CD4-positive, alpha-beta T cell treated with Interleukin-2 at 100 ng/mL for 4 hours (primary cell): ENCODE measurements around the gene TBX1.

Source experiments
- DNase-seq: peaks from one replicate; pipeline ENCODE4 v3.0.0-alpha.2; 2020; ENCODE audit warnings: low spot score

TBX1 gene

DNA sequence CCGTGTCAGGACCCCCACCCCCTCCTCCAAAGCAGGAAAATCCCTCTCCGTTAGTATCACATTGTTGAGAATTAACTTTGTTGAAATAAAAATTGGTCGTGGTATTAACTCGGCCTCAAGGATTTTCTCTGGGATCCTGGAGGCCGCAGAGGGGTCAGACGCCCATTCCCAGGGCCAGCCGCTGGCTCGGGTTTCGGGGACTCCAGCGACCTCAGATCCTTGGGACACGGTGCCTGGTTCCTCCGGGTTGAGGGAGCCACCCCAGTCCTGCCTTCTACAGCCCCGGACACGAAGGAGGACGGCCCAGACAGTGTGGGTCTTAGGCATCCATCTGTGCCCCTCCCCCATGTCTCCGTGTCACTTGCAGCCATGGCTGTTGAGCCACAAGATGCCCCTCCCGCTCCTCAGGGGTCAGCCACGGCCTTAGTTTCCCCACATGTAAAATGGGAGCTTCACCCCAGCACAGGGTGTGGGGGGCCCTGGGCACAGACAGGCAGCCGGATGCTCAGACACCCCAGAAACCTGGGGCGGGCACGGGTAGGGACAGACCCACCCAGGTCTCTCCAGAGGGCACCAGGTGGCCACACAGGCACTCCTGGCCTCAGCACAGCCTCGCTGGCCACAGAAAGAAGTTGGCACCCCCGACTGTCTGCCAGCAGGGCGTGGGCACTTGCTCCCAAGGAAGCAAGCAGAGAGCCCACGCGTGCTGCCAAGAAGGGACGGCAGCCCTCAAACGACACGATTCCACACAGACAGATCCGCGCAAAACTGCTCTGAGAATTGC lies 21.7 kb upstream of the TBX1 start:
- no peak for DNase-seq

DNA sequence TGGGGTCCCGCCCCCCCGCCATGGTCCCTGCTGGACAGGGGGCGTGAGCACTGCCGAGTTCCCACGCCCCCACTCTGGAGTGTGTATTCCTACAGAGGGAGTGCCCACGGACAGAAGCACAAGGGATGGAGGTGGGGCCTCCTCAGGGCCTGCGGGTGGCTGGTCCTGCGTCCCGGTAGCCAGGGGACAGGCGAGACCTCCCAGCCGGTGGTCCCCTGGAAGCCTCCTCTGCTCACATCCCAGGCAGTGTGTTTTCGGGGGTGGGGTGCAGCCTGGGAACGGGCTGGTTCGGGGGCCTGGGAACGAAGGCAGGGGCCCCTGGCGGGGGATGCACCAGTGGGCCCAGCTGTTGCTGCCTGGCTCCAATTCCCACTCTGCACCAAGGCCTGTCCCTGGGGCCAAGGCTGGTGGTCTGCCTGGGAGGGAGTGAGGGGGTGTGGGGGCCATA lies 21.1 kb upstream of the TBX1 start:
- no peak for DNase-seq

DNA sequence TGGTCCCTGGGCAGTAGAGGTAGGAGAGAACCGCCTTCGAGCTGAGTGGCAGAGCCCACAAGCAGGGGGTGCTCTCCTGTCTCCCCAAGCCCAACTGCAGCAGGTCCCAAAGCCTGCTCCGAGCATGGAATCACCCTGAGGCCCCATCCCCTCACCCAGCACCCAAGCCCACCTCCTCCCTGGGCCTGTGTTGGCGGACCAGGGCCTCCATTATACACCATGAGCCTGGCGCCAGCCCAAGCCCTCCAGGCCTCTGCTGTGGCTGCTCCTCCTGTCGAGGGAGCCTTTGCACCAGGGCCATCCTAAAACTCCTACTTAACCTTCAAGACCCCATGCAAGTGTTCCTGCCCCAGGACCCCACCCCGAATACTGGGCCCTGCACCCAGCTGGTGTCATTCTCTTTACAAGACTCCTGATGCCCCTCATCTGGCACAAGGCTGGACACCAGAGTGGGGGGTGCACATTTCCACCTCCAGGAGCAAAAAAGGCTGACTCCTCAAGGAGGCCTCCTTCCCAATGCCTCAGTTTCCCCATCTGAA lies 20.6 kb upstream of the TBX1 start:
- no peak for DNase-seq

DNA sequence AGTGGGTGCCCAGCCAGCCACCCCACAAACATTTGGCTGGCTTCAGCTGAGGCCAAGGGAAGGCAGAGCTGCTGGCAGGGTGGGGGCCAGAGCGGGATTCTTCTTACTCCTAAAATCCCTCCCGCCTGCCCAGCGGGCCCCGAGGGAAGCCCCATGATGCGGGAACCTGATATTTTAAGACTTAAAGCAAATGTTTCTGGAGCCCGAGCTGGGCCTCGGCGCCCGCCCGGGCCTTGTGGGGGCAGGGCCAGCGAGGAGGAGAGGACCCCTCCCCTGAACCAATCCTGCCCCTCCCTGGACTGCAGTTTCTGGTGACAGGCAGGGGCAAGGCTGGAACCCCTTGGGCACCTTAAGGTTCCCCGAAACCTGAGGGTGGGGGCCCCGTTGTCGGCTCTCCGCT lies 20.0 kb upstream of the TBX1 start:
- no peak for DNase-seq

DNA sequence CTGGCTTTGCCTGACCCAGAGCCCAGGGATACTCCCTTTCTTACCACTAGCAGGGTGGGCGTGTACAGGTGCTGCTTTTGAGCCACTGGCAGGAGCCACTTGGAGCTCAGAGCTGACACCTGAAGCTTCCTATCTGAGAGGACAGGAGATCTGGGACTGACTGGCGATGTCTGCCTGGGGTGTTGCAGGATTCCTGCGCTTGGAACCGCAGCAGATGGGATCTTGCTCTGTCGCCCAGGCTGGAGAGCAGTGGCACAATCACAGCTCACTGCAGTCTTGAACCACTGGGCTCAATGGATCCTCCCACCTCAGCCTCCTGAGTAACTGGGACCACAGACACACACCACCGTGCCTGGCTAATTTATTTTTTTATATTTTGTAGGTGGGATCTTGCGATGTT lies 19.5 kb upstream of the TBX1 start:
- no peak for DNase-seq

DNA sequence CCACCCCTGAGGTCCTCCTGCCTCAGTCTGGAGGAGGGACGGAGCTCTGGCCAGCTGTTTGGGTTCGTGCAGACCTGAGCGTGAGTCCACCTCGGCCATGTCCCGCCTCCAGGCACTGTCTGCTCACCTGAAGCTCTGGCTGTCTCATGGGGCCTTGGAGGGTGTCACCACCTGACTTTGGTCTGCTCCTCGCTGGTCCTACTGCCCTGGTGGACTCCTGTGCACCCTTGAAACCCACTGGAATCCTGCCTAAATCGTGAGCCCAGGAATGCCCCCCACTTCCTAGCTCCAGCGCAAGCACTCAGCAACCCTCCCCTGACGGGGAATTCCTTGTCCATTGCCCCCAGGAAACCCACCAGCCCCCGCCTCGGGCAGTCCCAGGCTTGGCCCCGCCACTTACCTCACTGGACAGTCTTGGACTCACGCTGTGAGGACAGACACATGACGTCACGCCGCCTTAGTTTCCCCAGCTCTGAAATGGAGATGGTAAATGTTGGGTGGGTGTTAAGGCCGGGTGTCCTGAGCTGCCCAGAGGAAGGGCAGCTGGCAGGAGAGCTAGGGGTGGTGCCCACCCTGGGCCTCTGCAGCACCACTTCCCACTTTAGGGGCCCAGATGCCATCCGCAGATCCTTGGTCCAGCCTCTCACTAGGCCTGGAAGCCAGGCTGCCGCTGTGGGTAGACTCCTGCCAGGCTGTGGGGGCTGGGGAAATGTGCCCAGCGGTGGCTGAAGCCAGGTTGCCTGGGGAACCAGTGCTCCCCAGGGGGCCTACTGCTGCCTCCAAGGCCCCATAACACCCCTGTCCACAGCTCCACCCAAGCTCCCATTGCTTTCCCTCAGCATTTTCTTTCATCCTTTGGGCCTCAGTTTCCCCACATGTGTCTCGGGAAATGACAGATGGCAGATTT lies 18.2 kb upstream of the TBX1 start:
- no peak for DNase-seq

DNA sequence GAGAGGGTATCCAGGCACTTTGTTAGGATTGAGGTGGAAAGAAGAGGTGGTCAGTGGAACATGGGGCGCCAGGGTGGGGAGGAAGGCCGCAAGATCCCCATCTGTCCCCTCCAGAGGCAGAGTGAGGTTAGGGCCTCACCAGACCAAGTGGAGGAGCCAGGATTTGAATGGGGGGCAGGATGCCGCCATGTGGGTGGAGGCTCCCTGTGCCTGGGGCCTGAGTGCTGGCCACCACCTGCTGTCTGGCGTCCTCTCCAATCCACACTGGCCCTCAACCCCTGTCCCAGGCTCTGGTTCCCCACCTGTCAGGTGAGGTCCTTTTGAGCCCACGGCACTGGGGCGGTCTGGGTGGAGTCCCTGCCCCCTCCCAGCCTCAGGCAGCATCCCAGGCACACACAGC lies 17.5 kb upstream of the TBX1 start:
- DNase-seq: no peak

DNA sequence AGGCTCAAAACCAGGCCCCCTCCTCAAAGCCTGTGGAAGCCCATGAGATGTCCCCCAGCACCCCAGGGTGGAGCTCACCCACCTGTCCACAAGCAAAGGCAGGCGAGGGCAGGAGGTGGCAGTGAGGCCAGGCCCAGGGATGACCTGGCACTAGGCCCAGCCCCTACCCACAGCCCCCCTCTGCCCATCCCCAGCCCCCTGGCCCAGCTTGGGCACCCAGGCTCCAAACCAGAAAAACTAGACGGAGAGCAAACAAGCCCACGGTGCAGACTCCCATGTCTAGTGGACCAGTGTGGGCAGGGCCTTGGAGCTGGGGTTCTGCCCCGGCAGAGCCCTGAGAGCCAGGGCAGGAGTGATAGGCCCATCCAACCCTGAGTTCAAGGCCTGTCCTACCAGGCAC lies 16.9 kb upstream of the TBX1 start:
- DNase-seq: no peak

DNA sequence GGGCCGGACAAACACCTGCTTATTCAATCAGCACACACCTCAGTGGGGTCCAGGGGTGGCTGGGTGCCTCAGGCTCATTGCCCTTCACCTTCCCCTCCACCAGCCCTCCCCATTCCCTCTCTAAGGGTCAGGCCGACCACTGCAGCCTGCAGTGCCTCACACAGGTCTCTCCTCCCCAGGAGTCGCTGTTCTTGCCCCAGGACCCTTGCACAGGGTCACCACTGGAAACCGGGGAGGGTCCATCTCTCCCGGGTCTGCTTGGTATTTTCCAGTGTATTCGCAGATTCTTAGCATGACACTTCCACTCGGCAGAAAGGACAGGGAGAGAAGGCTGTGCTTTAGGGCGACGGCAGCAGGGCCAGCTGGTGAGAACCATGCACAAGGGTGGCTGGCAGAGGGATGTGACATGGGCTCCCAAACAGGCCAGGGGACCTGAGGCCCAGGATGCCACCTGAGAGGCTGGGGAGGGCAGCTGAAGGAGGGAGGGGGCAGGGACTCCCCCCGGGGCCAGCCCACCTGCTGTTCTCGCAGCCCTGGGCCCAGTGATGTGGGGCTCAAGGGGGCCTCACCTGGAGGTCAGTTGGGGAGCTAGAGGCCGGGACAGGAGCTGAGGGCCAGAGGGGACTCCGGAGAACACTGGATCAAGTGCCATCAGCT lies 16.1 kb upstream of the TBX1 start:
- DNase-seq: no peak

DNA sequence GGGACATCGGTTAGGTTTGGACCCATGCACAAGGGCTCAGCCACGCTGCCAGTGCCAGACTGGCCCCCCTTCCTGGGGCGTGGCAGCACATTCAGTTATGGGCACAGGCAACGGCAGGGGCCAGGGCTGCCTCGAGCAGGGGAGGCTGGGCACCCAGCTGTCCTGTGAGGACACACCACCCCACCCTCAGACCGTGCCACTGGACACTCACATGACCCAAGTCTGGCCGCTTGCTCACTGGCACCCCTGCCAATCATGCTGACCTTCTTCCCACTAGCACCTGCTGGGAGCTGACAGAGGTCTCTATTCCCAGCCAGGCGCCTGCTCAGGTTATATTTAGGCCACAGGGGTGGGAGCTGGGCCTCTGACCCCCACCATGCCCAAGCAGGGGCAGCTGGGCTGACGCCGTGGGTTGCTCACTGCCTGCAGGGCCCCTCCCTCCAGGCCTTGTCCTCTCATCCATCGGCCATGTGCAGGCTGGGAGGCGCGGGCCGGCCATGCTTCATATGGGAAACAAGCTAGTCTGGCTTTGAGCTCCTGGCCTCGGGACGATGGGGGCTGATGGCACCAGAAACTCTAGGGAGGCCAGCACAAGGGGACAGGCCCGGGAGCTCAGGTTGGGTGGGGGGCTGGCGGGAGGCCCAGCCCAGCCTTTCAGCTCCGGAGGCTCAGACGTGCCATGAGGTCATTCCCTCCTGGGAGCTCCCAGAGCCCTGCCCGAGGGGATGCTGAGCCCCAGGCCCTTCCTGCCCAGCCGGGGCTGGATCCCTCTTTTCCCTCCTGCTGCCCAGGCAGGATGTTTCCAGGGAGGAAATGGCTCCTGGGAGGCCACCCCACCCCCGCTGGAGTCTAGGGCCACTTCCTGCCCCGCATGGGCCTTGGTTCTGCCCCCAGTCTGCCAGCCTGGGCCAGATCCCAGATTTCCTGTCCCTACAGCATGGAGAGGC lies 15.2 kb upstream of the TBX1 start:
- no peak for DNase-seq

DNA sequence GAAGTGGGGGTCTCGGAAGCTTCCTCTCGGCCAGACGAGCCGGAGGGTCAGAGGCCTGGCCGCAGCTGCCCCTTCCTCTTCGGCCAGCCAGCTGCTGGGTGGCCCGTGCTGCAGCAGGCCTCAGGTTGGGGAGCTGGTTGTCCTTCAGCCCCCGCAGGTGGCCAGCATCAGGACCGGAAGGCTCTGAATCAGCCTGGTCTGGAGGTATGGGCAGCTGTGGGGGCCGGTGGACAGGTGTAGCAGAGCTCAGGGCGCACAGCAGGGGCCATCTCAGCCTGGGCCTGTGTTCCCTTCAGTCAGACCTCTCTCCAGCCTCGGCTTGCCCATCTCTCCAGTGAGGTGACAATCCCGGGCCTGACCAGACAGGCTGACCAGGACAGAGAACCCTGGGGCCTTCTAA lies 13.9 kb upstream of the TBX1 start:
- DNase-seq: no peak

DNA sequence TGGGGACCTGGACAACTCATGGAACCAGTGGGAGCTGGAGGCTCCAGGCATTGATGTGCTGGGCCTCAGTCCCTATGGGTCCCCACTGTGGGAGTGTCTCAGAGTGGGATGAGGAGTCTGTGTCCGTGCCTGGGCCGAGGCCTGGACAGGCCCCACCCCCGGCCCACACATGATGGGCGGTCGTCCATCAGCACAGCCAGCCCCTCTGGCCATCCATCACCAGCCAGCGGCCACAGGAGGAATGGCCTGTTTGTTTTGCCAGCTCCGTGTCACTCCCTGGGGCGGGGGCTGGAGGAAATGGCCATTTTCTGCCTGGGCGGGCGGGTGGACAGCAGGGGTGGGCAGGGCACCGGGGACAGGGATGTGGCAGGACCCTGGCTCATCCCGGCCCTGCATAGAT lies 13.0 kb upstream of the TBX1 start:
- DNase-seq: no peak

DNA sequence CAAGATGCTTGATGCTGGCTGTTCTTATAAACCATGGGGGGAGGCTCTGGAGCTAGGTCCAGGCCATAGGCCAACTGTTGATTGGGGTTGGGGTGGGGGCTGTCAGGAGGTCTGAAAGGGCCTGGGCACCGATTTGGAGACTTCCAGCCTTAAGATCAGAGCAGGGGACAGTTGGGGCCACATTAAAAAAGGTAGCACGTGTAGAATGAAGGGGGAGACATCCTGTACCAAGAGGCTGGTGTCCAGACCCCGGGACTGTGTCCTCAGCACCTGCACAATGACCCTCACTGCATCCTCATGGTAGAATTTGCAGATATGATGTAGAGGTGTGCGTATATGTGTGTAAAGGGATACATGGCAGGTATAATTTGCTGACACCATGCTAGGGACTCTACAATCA lies 12.4 kb upstream of the TBX1 start:
- DNase-seq: no peak

DNA sequence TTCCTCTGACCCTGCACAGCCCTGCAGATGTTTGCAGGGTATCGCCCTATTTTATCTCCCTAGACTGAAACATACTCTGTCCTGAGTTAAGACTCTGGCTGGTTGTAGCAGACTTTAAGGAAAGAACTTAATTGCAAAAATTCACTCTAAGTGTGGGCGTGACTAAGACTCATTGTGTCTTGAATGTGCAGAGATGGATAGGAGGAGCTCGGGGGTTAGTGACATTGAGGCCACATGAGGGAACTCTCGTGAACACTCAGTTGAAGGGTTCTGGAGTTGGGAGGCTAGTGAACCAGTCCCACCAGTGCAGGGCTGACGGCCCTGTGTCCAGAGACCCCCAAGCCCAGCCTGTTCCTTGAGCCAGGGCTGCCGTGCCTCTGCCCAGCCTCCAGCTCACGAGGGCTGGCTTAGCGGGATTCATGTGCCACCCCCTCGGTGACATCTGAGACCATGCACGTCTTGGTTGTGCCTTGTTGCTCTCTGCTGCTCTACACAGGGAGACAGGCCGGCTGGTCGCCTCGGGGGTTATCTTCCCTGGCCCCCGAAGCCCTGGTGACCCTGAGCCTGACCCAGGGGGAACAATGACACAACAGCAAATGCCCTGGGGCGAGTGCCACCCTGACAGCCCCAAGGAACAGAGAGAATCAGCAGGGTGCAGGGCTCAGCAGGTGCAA lies 11.4 kb upstream of the TBX1 start:
- DNase-seq: no peak

DNA sequence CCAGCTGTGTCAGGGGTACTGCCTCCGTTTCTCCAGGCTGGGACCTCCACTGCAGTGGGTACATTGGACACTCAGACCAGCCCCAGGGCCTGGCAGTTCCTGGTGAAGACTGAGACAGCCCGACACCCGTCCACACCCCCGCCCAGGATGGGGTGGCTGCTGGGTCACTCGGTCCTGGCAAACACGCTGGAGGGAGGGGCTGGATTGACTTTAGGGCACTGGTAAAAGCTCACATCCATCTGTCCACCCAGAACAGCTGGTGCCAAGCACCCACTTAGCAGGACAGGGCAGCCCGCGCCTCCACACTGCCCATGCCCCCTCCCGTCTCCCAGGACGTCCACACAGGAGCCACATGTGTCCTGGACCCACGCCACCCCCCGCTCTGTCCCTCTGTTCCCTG lies 10.7 kb upstream of the TBX1 start:
- DNase-seq: no peak

DNA sequence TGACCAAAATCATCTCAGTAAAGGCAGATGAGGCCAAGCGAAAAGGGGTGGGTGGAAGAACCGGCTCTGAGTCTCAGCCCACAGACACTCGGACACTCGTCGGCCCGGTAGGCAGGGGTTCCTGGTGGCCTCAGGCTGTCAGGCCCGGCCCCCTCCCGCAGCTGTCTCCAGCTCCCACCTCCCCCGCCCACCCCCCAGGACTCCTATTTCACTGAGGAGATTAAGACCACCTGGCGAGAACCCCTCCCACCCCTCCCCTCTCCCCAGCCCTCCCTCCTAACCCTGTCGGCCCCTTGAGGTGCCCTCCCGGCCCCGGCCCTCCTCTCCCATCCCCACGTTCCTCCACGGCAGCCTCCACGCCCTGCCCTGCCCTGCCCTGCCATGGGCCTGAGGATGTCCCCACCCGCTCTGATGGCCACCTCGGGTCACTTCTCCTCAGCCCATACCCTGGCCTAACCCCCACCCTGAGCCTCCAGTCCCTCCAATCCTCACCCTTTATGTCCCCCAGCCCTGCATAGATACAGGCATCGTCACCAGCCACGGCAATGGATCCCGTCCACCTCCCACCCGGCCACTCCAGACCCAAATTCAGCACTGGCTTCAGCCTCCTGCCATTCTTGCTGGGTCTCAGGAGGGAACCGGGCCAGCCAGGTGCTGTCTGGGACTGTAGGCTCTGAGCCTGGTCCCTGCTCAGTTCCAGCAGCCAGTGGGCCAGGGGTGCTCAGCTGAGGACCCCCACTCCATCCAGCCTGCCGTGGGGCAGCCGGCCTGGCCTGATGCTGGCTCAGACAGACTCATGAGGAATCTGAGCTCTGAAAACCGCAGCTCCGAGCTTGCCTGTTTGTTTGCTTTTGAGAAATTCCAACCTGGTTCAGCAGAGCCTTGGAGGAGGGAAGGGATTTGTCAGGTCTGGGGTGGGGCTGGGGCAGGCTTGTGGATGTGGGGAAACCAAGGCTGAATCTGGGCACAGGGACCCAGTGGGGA lies 9.8 kb upstream of the TBX1 start:
- no peak for DNase-seq

DNA sequence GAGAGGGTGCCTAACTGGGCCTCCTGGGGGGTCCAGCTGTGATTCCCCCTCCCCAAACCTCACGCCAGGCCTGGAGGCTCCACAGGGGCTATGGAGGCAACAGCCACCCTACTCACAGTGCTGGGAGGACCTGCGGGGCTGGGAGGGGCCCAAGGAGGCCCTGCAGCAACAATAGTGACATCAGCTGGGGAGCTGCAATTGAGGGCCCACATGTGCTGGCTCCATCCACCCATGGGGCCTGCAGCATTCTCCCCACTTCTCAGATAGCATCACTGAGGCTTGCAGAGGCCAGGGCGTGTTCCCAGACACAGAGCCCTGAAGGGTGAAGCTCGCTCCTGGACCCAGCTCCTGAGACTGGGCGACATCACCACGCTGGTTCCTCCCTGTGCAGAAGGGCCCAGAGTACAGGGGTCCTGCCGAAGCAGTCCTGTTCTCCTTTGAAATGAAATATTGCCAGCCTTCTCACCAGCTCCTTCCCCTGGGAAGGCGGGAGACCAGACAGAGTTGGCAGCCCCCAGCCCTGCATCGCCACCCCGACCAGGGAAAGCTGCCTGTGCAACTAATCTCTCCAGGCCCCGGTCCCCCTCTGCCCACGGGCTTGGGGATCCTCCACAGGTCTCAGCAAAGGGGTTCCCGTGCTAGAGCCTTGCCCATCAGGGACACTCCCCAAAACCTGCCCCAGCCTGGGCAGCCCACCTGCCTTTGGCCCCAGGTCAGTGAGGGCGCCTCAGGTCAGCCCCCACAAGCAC lies 8.9 kb upstream of the TBX1 start:
- no peak for DNase-seq

DNA sequence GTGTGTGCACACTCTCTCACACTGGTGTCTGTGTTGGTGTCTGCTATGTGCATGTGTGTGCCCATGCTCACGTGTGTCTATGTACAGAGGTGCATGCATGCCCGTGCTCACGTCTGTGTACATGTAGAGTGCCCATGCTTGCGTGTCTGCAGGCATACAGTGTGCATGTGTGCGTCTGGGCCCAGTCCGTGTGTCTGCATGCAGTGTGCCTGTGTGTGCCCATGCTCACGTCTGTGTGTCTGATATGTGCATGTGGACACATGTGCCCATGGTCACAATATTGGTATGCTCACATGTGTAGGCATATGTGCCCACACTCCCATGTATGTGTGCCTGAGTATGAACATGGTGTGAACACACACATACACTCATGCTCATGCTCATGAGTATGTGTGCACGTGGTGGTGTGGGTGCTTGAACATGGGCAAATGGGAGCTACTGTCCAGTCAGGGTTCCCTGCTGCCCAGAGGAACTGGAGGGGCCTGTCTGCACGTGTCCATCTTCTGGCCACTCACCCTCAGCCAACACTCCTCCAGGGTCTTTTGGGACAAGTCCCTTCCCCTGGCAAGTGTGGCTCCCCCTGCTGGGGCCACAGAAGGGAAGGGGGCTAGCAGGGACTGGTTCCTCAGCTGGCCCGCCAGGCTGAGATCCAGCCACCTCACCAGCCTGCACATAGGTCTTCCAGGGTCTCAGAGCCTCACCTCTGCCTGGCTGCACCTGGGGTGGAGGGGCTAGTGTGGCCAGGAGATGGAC lies 7.3 kb upstream of the TBX1 start:
- DNase-seq: no peak
